Measurements from ENCODE around the gene NTSR2. TPM values are rescaled to one million over a fixed set of nuclear protein-coding genes. Genes with fewer than 3 reads are reported as not detected.

The NTSR2 gene
- total and polyA plus RNA-seq, 5 donors from 2014 or later: not detected

- H3K4me1 Mint-ChIP-seq: no peaks in the 10 kb centered on the region
- no peak overlapping the region for H3K4me3 Mint-ChIP-seq
- H3K27ac Mint-ChIP-seq: no peak overlapping the region
These were observed 53.8 kb downstream of the NTSR2 start for GRCh38 chr2:11616097-11616687.

DNA sequence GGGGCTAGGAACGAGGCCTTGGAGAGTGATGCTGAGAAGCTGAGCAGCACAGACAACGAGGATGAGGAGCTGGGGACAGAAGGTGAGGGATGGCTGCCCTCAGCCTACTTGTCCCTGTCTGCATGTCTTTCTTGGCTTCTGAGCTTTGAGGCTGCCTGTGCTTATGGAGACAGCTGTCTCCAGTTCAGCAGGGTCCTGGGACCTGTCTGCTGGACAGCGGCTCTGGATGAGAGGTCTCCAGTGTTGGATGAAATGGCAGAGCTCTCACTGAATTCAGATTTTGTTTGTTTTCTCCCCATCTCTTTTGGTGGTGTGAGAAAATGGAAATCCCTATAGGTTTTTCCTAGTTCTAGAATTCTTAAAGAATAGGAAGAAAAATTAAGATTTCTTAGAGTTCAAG lies 54.8 kb downstream of the NTSR2 start:
- DNase-seq: no peak
- Mint-ChIP-seq H3K36me3 (no peaks in the 10 kb centered on the region), H3K27ac (no peak overlapping the region), H3K4me3 (no peak overlapping the region), H3K9me3 (no peaks in the 10 kb centered on the region), H3K4me1 (no peaks in the 10 kb centered on the region), H3K27me3 (no peaks in the 10 kb centered on the region)
- H3K9me3 ChIP-seq (ENCODE audit: control insufficient read depth in 2 of 2, low read length in 2 of 2): no peaks in the 10 kb centered on the region
- H3K4me3 ChIP-seq (ENCODE audit: low read depth, low read length): no peak overlapping the region
- no peak overlapping the region for H3K27ac ChIP-seq (ENCODE audit: insufficient read depth, low read length, poor library complexity, severe bottlenecking)
- H3K27me3 ChIP-seq (ENCODE audit: control insufficient read depth, insufficient read depth, low read length): no peaks in the 10 kb centered on the region
- no peak for ATAC-seq (ENCODE audit: low read depth in 2 of 2)
- H3K4me1 ChIP-seq (ENCODE audit: control insufficient read depth, insufficient read depth, low read length, poor library complexity, severe bottlenecking): no peaks in the 10 kb centered on the region
- no peaks in the 10 kb centered on the region for H3K36me3 ChIP-seq (ENCODE audit: control insufficient read depth, insufficient read depth, low read length)

More at GRCh38 chr2:11616097-11616687, 53.8 kb downstream of the NTSR2 start:
- H3K9me3 Mint-ChIP-seq: no peaks in the 10 kb centered on the region
- no peak overlapping the region for H3K27ac ChIP-seq (ENCODE audit: insufficient read depth, low read length, poor library complexity, severe bottlenecking)
- no peaks in the 10 kb centered on the region for H3K36me3 ChIP-seq (ENCODE audit: control insufficient read depth, insufficient read depth, low read length)
- ATAC-seq (ENCODE audit: low read depth in 2 of 2): no peak
- H3K4me3 ChIP-seq (ENCODE audit: low read depth, low read length): no peak overlapping the region
- no peaks in the 10 kb centered on the region for H3K27me3 ChIP-seq (ENCODE audit: control insufficient read depth, insufficient read depth, low read length)
- no peaks in the 10 kb centered on the region for H3K4me1 ChIP-seq (ENCODE audit: control insufficient read depth, insufficient read depth, low read length, poor library complexity, severe bottlenecking)
- H3K9me3 ChIP-seq (ENCODE audit: control insufficient read depth in 2 of 2, low read length in 2 of 2): no peaks in the 10 kb centered on the region
- H3K27me3 Mint-ChIP-seq: no peaks in the 10 kb centered on the region
- no peak for DNase-seq
- H3K36me3 Mint-ChIP-seq: no peaks in the 10 kb centered on the region

- Histone ChIP-seq H3K27me3 (ENCODE audit: control insufficient read depth, insufficient read depth, low read length) (no peaks in the 10 kb centered on the region), H3K36me3 (ENCODE audit: control insufficient read depth, insufficient read depth, low read length) (no peaks in the 10 kb centered on the region), H3K27ac (ENCODE audit: insufficient read depth, low read length, poor library complexity, severe bottlenecking) (no peak overlapping the region), H3K4me1 (ENCODE audit: control insufficient read depth, insufficient read depth, low read length, poor library complexity, severe bottlenecking) (no peaks in the 10 kb centered on the region), H3K9me3 (ENCODE audit: control insufficient read depth in 2 of 2, low read length in 2 of 2) (no peaks in the 10 kb centered on the region), H3K4me3 (ENCODE audit: low read depth, low read length) (no peak overlapping the region)
- no peak overlapping the region for H3K27ac Mint-ChIP-seq
- H3K9me3 Mint-ChIP-seq: peaks cover 0 to 1% (median 0%) of the 10 kb centered on the region in 7 donors
- DNase-seq (no peak), ATAC-seq (ENCODE audit: low read depth in 2 of 2) (no peak)
- no peaks in the 10 kb centered on the region for H3K4me1 Mint-ChIP-seq
- no peaks in the 10 kb centered on the region for H3K27me3 Mint-ChIP-seq
- H3K4me3 Mint-ChIP-seq: no peak overlapping the region
- H3K36me3 Mint-ChIP-seq: no peaks in the 10 kb centered on the region
These were observed 56.7 kb downstream of the NTSR2 start for GRCh38 chr2:11613297-11613696.

DNA sequence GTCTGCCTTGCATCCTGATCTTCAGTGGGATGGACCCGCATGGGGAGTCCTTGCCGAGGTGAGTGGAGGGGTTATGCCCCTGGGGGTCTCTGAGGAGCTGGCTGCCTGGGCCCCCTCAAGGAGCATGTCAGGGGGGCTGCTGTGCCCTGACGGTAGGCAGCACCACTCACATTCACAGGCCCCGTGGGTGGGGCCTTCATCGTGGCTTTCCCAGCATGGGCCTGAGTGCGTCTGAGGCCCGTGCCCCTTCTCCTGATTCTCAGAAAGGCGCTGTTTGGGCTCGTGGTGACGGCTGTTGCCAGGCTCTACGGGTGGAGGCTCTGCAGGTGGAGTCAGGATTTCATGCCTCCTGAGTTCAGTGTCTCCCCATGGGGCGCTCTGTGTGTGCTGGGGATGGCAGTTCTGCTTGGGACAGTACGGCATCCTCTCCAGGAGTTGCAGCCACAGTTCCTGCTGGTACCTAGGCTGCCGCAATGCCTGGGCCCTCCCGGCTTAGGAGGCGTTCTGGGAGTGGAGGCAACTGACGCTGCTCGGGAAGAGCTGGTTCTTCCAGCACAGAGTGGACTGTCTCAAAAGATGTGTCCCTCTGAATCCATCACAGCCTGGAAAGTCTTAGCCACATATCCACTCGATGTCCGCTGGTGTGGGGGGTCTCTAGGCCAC lies 57.3 kb downstream of the NTSR2 start:
- Histone ChIP-seq H3K27ac (ENCODE audit: insufficient read depth, low read length, poor library complexity, severe bottlenecking) (no peak overlapping the region), H3K9me3 (ENCODE audit: control insufficient read depth in 2 of 2, low read length in 2 of 2) (no peaks in the 10 kb centered on the region), H3K27me3 (ENCODE audit: control insufficient read depth, insufficient read depth, low read length) (no peaks in the 10 kb centered on the region), H3K4me3 (ENCODE audit: low read depth, low read length) (no peak overlapping the region), H3K36me3 (ENCODE audit: control insufficient read depth, insufficient read depth, low read length) (no peaks in the 10 kb centered on the region), H3K4me1 (ENCODE audit: control insufficient read depth, insufficient read depth, low read length, poor library complexity, severe bottlenecking) (no peaks in the 10 kb centered on the region)
- Mint-ChIP-seq H3K36me3 (no peaks in the 10 kb centered on the region), H3K4me3 (no peak overlapping the region), H3K4me1 (no peaks in the 10 kb centered on the region), H3K9me3 (peaks cover 0 to 1% (median 0%) of the 10 kb centered on the region in 7 donors), H3K27ac (no peak overlapping the region), H3K27me3 (no peaks in the 10 kb centered on the region)
- no peak for DNase-seq
- ATAC-seq (ENCODE audit: low read depth in 2 of 2): no peak

DNA sequence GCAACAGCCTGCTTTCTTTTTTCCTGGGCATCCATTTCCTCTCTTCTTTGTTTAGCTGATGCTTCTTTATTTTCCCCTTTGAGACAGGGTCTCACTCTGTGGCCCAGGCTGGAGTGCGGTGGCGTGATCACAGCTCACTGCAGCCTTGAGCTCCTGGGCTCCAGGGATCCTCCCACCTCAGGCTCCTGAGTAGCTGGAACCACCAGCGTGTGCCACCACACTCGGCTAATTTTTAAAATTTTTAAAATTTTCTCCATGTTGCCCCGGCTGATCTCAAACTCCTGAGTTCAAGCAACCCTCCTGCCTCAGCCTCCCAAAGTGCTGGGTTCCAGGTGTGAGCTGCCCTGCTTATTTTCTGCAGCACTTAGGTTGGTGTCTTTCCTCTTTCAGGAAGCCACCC lies 58.7 kb downstream of the NTSR2 start:
- Histone ChIP-seq H3K4me1 (ENCODE audit: control insufficient read depth, insufficient read depth, low read length, poor library complexity, severe bottlenecking) (no peaks in the 10 kb centered on the region), H3K27me3 (ENCODE audit: control insufficient read depth, insufficient read depth, low read length) (no peaks in the 10 kb centered on the region), H3K9me3 (ENCODE audit: control insufficient read depth in 2 of 2, low read length in 2 of 2) (no peaks in the 10 kb centered on the region), H3K4me3 (ENCODE audit: low read depth, low read length) (no peak overlapping the region), H3K27ac (ENCODE audit: insufficient read depth, low read length, poor library complexity, severe bottlenecking) (no peak overlapping the region), H3K36me3 (ENCODE audit: control insufficient read depth, insufficient read depth, low read length) (no peaks in the 10 kb centered on the region)
- H3K36me3 Mint-ChIP-seq: no peaks in the 10 kb centered on the region
- H3K4me3 Mint-ChIP-seq: no peak overlapping the region
- H3K4me1 Mint-ChIP-seq: no peaks in the 10 kb centered on the region
- DNase-seq (no peak), ATAC-seq (ENCODE audit: low read depth in 2 of 2) (no peak)
- peaks cover under 1% of the 10 kb centered on the region for H3K27me3 Mint-ChIP-seq
- no peak overlapping the region for H3K27ac Mint-ChIP-seq
- H3K9me3 Mint-ChIP-seq: peaks cover 0 to 1% (median 0%) of the 10 kb centered on the region in 7 donors

GRCh38 chr2:11610624-11611242 lies 59.3 kb downstream of the NTSR2 start:
- peaks cover 0 to 1% (median 0%) of the 10 kb centered on the region in 7 donors for H3K9me3 Mint-ChIP-seq
- no peak overlapping the region for H3K27ac ChIP-seq (ENCODE audit: insufficient read depth, low read length, poor library complexity, severe bottlenecking)
- no peaks in the 10 kb centered on the region for H3K36me3 ChIP-seq (ENCODE audit: control insufficient read depth, insufficient read depth, low read length)
- H3K36me3 Mint-ChIP-seq: no peaks in the 10 kb centered on the region
- H3K27ac Mint-ChIP-seq: no peak overlapping the region
- H3K4me1 Mint-ChIP-seq: no peaks in the 10 kb centered on the region
- H3K4me3 Mint-ChIP-seq: no peak overlapping the region
- H3K9me3 ChIP-seq (ENCODE audit: control insufficient read depth in 2 of 2, low read length in 2 of 2): no peaks in the 10 kb centered on the region
- no peaks in the 10 kb centered on the region for H3K4me1 ChIP-seq (ENCODE audit: control insufficient read depth, insufficient read depth, low read length, poor library complexity, severe bottlenecking)
- no peak overlapping the region for H3K4me3 ChIP-seq (ENCODE audit: low read depth, low read length)
- DNase-seq (no peak), ATAC-seq (ENCODE audit: low read depth in 2 of 2) (no peak)
- peaks cover 4% of the 10 kb centered on the region for H3K27me3 Mint-ChIP-seq
- H3K27me3 ChIP-seq (ENCODE audit: control insufficient read depth, insufficient read depth, low read length): no peaks in the 10 kb centered on the region

Data from CD4-positive, CD25-positive, alpha-beta regulatory T cell (primary cell).